ENCODE results near the gene IKZF3. TPM values are rescaled to one million over a fixed set of nuclear protein-coding genes. Genes with fewer than 3 reads are reported as not detected.

The IKZF3 gene
- total and polyA plus RNA-seq, 10 of the 15 experiments (the other 5 are each of a cell fraction or from before 2014, with no cell fraction given): 5.5 to 98.2 (median 47.6) TPM

- TF ChIP-seq ZNF687 (IDR thresholded peaks at IDR 0.05) (no peak), FOXK2 (IDR thresholded peaks at IDR 0.05) (no peak), TBL1XR1 (IDR thresholded peaks at IDR 0.05; ENCODE audit: low read depth, low read length) (no peak), ZNF207 (IDR thresholded peaks at IDR 0.05; ENCODE audit: borderline replicate concordance) (no peak), GABPA (IDR thresholded peaks at IDR 0.05; ENCODE audit: low read depth) (no peak), ZNF217 (IDR thresholded peaks at IDR 0.05) (no peak)
Measured at GRCh38 chr17:39793301-39793872, 70.7 kb downstream of the IKZF3 start (continued).

- ChIA-PET POLR2A (interaction anchor here (0.5 to 4.4 kb wide), 10 partner anchors 8 to 308 kb away, joined by 3 to 39 read pairs (median 4); no protein-coding TSS in a partner anchor), RAD21 (ENCODE audit: unreplicated experiment) (interaction anchor here (0.7 to 4.9 kb wide), 11 partner anchors 8 to 171 kb away, joined by 3 to 41 read pairs (median 16); no protein-coding TSS in a partner anchor), SMC1A (ENCODE audit: uncharacterized antibody, unreplicated experiment) (interaction anchor here (0.5 to 6.3 kb wide), 24 partner anchors 11 to 113 kb away, joined by 3 to 65 read pairs (median 5); partner anchors contain the start of gene IKZF3), CTCF (interaction anchor here (0.8 to 3.4 kb wide), 16 partner anchors 10 to 148 kb away, joined by 3 to 38 read pairs (median 4); partner anchors contain the start of genes IKZF3 and MIEN1)
- no peak overlapping the region for H2AFZ ChIP-seq (ENCODE audit: control insufficient read depth, low read depth, low read length)
- H3K79me2 ChIP-seq (ENCODE audit: control insufficient read depth, insufficient read depth, low read length): peaks cover 67% of the 10 kb centered on the region
- WGBS (ENCODE audit: insufficient coverage, insufficient replicate concordance, low lambda C conversion rate, missing lambda C conversion rate): 9% methylated on average over 10 of the region's 10 CpGs
- H3K4me2 ChIP-seq (ENCODE audit: control insufficient read depth, insufficient read depth): peak overlapping the region; percentile 79
- intact Hi-C loops (cut with micrococcal nuclease; ENCODE audit: unreplicated experiment): loop anchor here (5.0 kb wide), 1 partner anchor 35 kb away; no protein-coding TSS in a partner anchor
- peaks cover 57% of the 10 kb centered on the region for H3K4me1 ChIP-seq (ENCODE audit: control insufficient read depth, insufficient read depth, low read length)
- no TSS peak for BruUV-seq (replicated peaks)
- H3K9ac ChIP-seq (ENCODE audit: control insufficient read depth, insufficient read depth, low read length): no peak overlapping the region
- H3K9me3 ChIP-seq (replicated peaks; ENCODE audit: control insufficient read depth, insufficient read depth, low read length): no peaks in the 10 kb centered on the region
- peak overlapping the region; percentile 32; the same call in 1 of the 2 replicates for H3K4me3 ChIP-seq
- H4K20me1 ChIP-seq (ENCODE audit: control insufficient read depth, insufficient read depth): no peaks in the 10 kb centered on the region
- peaks cover 5 to 30% of the 10 kb centered on the region in 2 experiments for H3K36me3 ChIP-seq (ENCODE audit: control insufficient read depth in 2 of 2, insufficient read depth in 2 of 2, low read length in 1 of 2)
- in situ Hi-C loops (cut with MboI): no loop called here
- peak overlapping the region; percentile 89 for H3K27ac ChIP-seq (ENCODE audit: control insufficient read depth, insufficient read depth)
- FAIRE-seq: no peak
- ATAC-seq: peak; percentile 8; the same call in 2 of the 3 replicates
- no peaks in the 10 kb centered on the region for H3K27me3 ChIP-seq (replicated peaks in 1 of 2; ENCODE audit: control insufficient read depth in 2 of 2, insufficient read depth in 2 of 2, low read length in 1 of 2)
- no peak for DNase-seq (ENCODE audit: low read depth, low spot score)
- no peak for TF ChIP-seq ETV6 (conservative IDR thresholded peaks at IDR 0.05 in 1 of 2, IDR thresholded peaks at IDR 0.05 in 1 of 2; ENCODE audit: borderline replicate concordance in 1 of 2, low read depth in 1 of 2)
- TF ChIP-seq RAD51 (IDR thresholded peaks at IDR 0.05): no peak
- TF ChIP-seq NFIC (IDR thresholded peaks at IDR 0.05; ENCODE audit: low read depth, low read length): 0 out of 2 replicates have a peak, but pooled peaks have one; percentile 26
- TF ChIP-seq ZNF217 (IDR thresholded peaks at IDR 0.05): 0 out of 2 replicates have a peak, but pooled peaks have one; percentile 17
- TF ChIP-seq MLLT1 (IDR thresholded peaks at IDR 0.05): peak; percentile 86; the same call in 1 of the 2 replicates
- 0 out of 2 replicates have a peak, but pooled peaks have one; percentile 35 for TF ChIP-seq FOXM1 (IDR thresholded peaks at IDR 0.05; ENCODE audit: low read depth, low read length)
- no peak for TF ChIP-seq ZNF622 (IDR thresholded peaks at IDR 0.05)
- 0 out of 2 replicates have a peak, but pooled peaks have one; percentile 30 for TF ChIP-seq MTA2 (IDR thresholded peaks at IDR 0.05; ENCODE audit: low read depth)
- 0 out of 2 replicates have a peak, but pooled peaks have one; percentile 10 for TF ChIP-seq CHD2 (IDR thresholded peaks at IDR 0.05; ENCODE audit: borderline replicate concordance, low read depth, low read length)
- TF ChIP-seq EED (IDR thresholded peaks at IDR 0.05; ENCODE audit: low read depth): 0 out of 2 replicates have a peak, but pooled peaks have one; percentile 22
Measured at GRCh38 chr17:39792526-39793221, 71.4 kb downstream of the IKZF3 start.
